Activated CD4-positive, alpha-beta T cell treated with anti-CD3 and anti-CD28 coated beads, Interleukin-2, amount 10 ng/mL, durations not matched to agents 24 days and 14 days (primary cell): ENCODE data around the gene CD300LG. TPM values are rescaled to one million over a fixed set of nuclear protein-coding genes. Genes with fewer than 3 reads are reported as not detected.

Source experiments
- DNase-seq: peaks from one replicate; pipeline ENCODE4 v3.0.0; 2022
- H3K27ac Mint-ChIP-seq: one replicate; pipeline ENCODE4 v1.8.0; 2022; ENCODE audit warnings: mild to moderate bottlenecking, mixed read lengths
- H3K27me3 Mint-ChIP-seq: one replicate; pipeline ENCODE4 v1.8.0; 2022; ENCODE audit warnings: mixed read lengths
- H3K36me3 Mint-ChIP-seq: one replicate; pipeline ENCODE4 v1.8.0; 2022; ENCODE audit warnings: low read depth, mild to moderate bottlenecking, mixed read lengths
- H3K4me1 Mint-ChIP-seq: one replicate; pipeline ENCODE4 v1.8.0; 2021; ENCODE audit warnings: mixed read lengths
- H3K4me3 Mint-ChIP-seq: one replicate; pipeline ENCODE4 v1.8.0; 2022; ENCODE audit warnings: mild to moderate bottlenecking, moderate library complexity, mixed read lengths
- H3K9me3 Mint-ChIP-seq: one replicate; pipeline ENCODE4 v1.8.0; 2021; ENCODE audit warnings: mixed read lengths
- intact Hi-C: fragments of 100-400 bp; cut with micrococcal nuclease; formaldehyde crosslinking; loops from one replicate; pipeline ENCODE4 v1.15.1; 2023
- total RNA-seq: library from RNA; stranded (reverse); gene quantifications from 2 replicates; pipeline ENCODE4 v1.2.3, GENCODE V29; 2022

The CD300LG gene
- total RNA-seq, 1 donor from 2014 or later, result not detected

GRCh38 chr17:43871946-43872690 is 25.1 kb downstream of the CD300LG start:
- DNase-seq, result no peak
- H3K27ac Mint-ChIP-seq, result no peak overlapping the region
- H3K4me3 Mint-ChIP-seq, result no peak overlapping the region
- H3K4me1 Mint-ChIP-seq, result no peaks in the 10 kb centered on the region
- H3K9me3 Mint-ChIP-seq, result no peaks in the 10 kb centered on the region
- H3K36me3 Mint-ChIP-seq, result no peaks in the 10 kb centered on the region
- intact Hi-C loops, result no loop called here
- H3K27me3 Mint-ChIP-seq, result peaks cover 25% of the 10 kb centered on the region

- intact Hi-C loops, result no loop called here
- DNase-seq, result no peak
- no peaks in the 10 kb centered on the region for H3K9me3 Mint-ChIP-seq
- no peaks in the 10 kb centered on the region for H3K4me1 Mint-ChIP-seq
- no peak overlapping the region for H3K27ac Mint-ChIP-seq
- no peaks in the 10 kb centered on the region for H3K36me3 Mint-ChIP-seq
- H3K4me3 Mint-ChIP-seq, result no peak overlapping the region
- peaks cover 17% of the 10 kb centered on the region for H3K27me3 Mint-ChIP-seq
Measured at GRCh38 chr17:43873091-43873490, 26.1 kb downstream of the CD300LG start.

- intact Hi-C loops, result no loop called here
- Mint-ChIP-seq H3K36me3 (no peaks in the 10 kb centered on the region), H3K4me3 (no peak overlapping the region), H3K27ac (no peak overlapping the region), H3K9me3 (no peaks in the 10 kb centered on the region), H3K27me3 (peaks cover 12% of the 10 kb centered on the region), H3K4me1 (no peaks in the 10 kb centered on the region)
- no peak for DNase-seq
Measured at GRCh38 chr17:43873815-43874214, 26.8 kb downstream of the CD300LG start.

GRCh38 chr17:43874293-43874692 is 27.3 kb downstream of the CD300LG start:
- Mint-ChIP-seq H3K27me3 (peaks cover 12% of the 10 kb centered on the region), H3K36me3 (no peaks in the 10 kb centered on the region), H3K4me3 (no peak overlapping the region), H3K9me3 (no peaks in the 10 kb centered on the region), H3K4me1 (no peaks in the 10 kb centered on the region), H3K27ac (no peak overlapping the region)
- intact Hi-C loops, result no loop called here
- no peak for DNase-seq

- Mint-ChIP-seq H3K27me3 (peaks cover 8% of the 10 kb centered on the region), H3K27ac (no peak overlapping the region), H3K36me3 (no peaks in the 10 kb centered on the region), H3K4me1 (no peaks in the 10 kb centered on the region), H3K4me3 (no peak overlapping the region), H3K9me3 (no peaks in the 10 kb centered on the region)
- no peak for DNase-seq
- intact Hi-C loops, result no loop called here
Measured at GRCh38 chr17:43875476-43876147, 28.6 kb downstream of the CD300LG start.

GRCh38 chr17:43877031-43877430 is 30.1 kb downstream of the CD300LG start:
- H3K4me1 Mint-ChIP-seq, result no peaks in the 10 kb centered on the region
- H3K27me3 Mint-ChIP-seq, result peaks cover 8% of the 10 kb centered on the region
- no peak for DNase-seq
- H3K27ac Mint-ChIP-seq, result no peak overlapping the region
- no peaks in the 10 kb centered on the region for H3K36me3 Mint-ChIP-seq
- intact Hi-C loops, result no loop called here
- no peak overlapping the region for H3K4me3 Mint-ChIP-seq
- H3K9me3 Mint-ChIP-seq, result no peaks in the 10 kb centered on the region

- H3K27ac Mint-ChIP-seq, result no peak overlapping the region
Measured at GRCh38 chr17:43877451-43878155, 30.6 kb downstream of the CD300LG start.

GRCh38 chr17:43878260-43879175 is 31.5 kb downstream of the CD300LG start:
- H3K27me3 Mint-ChIP-seq, result peaks cover 6% of the 10 kb centered on the region
- H3K27ac Mint-ChIP-seq, result no peak overlapping the region
- intact Hi-C loops, result no loop called here
- H3K4me3 Mint-ChIP-seq, result no peak overlapping the region
- DNase-seq, result peak; percentile 90
- H3K9me3 Mint-ChIP-seq, result no peaks in the 10 kb centered on the region
- no peaks in the 10 kb centered on the region for H3K36me3 Mint-ChIP-seq
- no peaks in the 10 kb centered on the region for H3K4me1 Mint-ChIP-seq

More at GRCh38 chr17:43877451-43878155, 30.6 kb downstream of the CD300LG start:
- peaks cover 8% of the 10 kb centered on the region for H3K27me3 Mint-ChIP-seq
- H3K9me3 Mint-ChIP-seq, result no peaks in the 10 kb centered on the region
- no peak for DNase-seq
- no peaks in the 10 kb centered on the region for H3K36me3 Mint-ChIP-seq
- H3K4me3 Mint-ChIP-seq, result no peak overlapping the region
- no peaks in the 10 kb centered on the region for H3K4me1 Mint-ChIP-seq
- intact Hi-C loops, result no loop called here

- no peak overlapping the region for H3K27ac Mint-ChIP-seq
- no peaks in the 10 kb centered on the region for H3K4me1 Mint-ChIP-seq
- peaks cover 5% of the 10 kb centered on the region for H3K27me3 Mint-ChIP-seq
- no peak for DNase-seq
- no peaks in the 10 kb centered on the region for H3K9me3 Mint-ChIP-seq
- H3K4me3 Mint-ChIP-seq, result no peak overlapping the region
- intact Hi-C loops, result no loop called here
- no peaks in the 10 kb centered on the region for H3K36me3 Mint-ChIP-seq
Measured at GRCh38 chr17:43879723-43880419, 32.9 kb downstream of the CD300LG start.

- no peaks in the 10 kb centered on the region for H3K4me1 Mint-ChIP-seq
- H3K27ac Mint-ChIP-seq, result no peak overlapping the region
- H3K36me3 Mint-ChIP-seq, result no peaks in the 10 kb centered on the region
- peaks cover 4% of the 10 kb centered on the region for H3K27me3 Mint-ChIP-seq
- intact Hi-C loops, result no loop called here
- H3K4me3 Mint-ChIP-seq, result no peak overlapping the region
- no peaks in the 10 kb centered on the region for H3K9me3 Mint-ChIP-seq
- peak; percentile 84 for DNase-seq
Measured at GRCh38 chr17:43880420-43880991, 33.5 kb downstream of the CD300LG start.

- no peak for DNase-seq
- no peaks in the 10 kb centered on the region for H3K36me3 Mint-ChIP-seq
- no peaks in the 10 kb centered on the region for H3K9me3 Mint-ChIP-seq
- H3K27me3 Mint-ChIP-seq, result peaks cover 4% of the 10 kb centered on the region
- H3K4me3 Mint-ChIP-seq, result no peak overlapping the region
- H3K4me1 Mint-ChIP-seq, result no peaks in the 10 kb centered on the region
- intact Hi-C loops, result no loop called here
- no peak overlapping the region for H3K27ac Mint-ChIP-seq
Measured at GRCh38 chr17:43881181-43881580, 34.2 kb downstream of the CD300LG start.

- Mint-ChIP-seq H3K27me3 (peaks cover 10% of the 10 kb centered on the region), H3K36me3 (no peaks in the 10 kb centered on the region), H3K9me3 (no peaks in the 10 kb centered on the region), H3K4me1 (no peaks in the 10 kb centered on the region), H3K4me3 (no peak overlapping the region), H3K27ac (no peak overlapping the region)
- intact Hi-C loops, result no loop called here
- DNase-seq, result no peak
Measured at GRCh38 chr17:43881758-43882505, 35.0 kb downstream of the CD300LG start.
